HFFc6 (cell line): ENCODE measurements around the gene ANKRD53. TPM values are rescaled to one million over a fixed set of nuclear protein-coding genes. Genes with fewer than 3 reads are reported as not detected.
"Not testable (repeated sequence)": the region's sequence is repeated elsewhere in the genome, so short reads cannot be mapped to it uniquely, and the experiment has no call there.

Experiments
- DNase-seq: peaks from one replicate; pipeline ENCODE4 v3.0.0-alpha.2; 2018
- H3K27ac Mint-ChIP-seq: 2 replicates; pipeline ENCODE4 v1.8.0; 2020; ENCODE audit warnings: mild to moderate bottlenecking, mixed read lengths
- H3K27me3 Mint-ChIP-seq: 2 replicates; pipeline ENCODE4 v1.8.0; 2021; ENCODE audit warnings: mild to moderate bottlenecking, moderate library complexity, mixed read lengths; ENCODE audit not compliant: insufficient read depth
- H3K36me3 Mint-ChIP-seq: 2 replicates; pipeline ENCODE4 v1.8.0; 2021; ENCODE audit warnings: low read depth, mixed read lengths
- H3K4me1 Mint-ChIP-seq: 2 replicates; pipeline ENCODE4 v1.8.0; 2020; ENCODE audit warnings: low read depth, mixed read lengths
- H3K4me3 Mint-ChIP-seq: 2 replicates; pipeline ENCODE4 v1.8.0; 2020; ENCODE audit warnings: mild to moderate bottlenecking, moderate library complexity, mixed read lengths
- H3K9me3 Mint-ChIP-seq: 2 replicates; pipeline ENCODE4 v1.8.0; 2020; ENCODE audit warnings: mild to moderate bottlenecking, mixed read lengths
- total RNA-seq, 6 experiments: library from RNA; stranded (reverse); fragmentation: NEBNext Ultra II Directional; extraction: Animal tissue kit (Norgen Biotek cat#: 25700); gene quantifications; 2 replicates in 1 of 6; 3 replicates in 5 of 6; pipeline ENCODE4 v1.2.3, GENCODE V29; 2021
- TF ChIP-seq, protein P1 (sequence below): fragments of 200-600 bp; sonication (generic); IDR thresholded peaks from 2 replicates; pipeline ENCODE4 v1.5.0; 2021; ENCODE audit warnings: antibody characterized with exemption, mild to moderate bottlenecking

ANKRD53 gene
- total RNA-seq, 6 experiments from 2014 or later = 0.64 to 1.1 (median 0.85) TPM

DNA sequence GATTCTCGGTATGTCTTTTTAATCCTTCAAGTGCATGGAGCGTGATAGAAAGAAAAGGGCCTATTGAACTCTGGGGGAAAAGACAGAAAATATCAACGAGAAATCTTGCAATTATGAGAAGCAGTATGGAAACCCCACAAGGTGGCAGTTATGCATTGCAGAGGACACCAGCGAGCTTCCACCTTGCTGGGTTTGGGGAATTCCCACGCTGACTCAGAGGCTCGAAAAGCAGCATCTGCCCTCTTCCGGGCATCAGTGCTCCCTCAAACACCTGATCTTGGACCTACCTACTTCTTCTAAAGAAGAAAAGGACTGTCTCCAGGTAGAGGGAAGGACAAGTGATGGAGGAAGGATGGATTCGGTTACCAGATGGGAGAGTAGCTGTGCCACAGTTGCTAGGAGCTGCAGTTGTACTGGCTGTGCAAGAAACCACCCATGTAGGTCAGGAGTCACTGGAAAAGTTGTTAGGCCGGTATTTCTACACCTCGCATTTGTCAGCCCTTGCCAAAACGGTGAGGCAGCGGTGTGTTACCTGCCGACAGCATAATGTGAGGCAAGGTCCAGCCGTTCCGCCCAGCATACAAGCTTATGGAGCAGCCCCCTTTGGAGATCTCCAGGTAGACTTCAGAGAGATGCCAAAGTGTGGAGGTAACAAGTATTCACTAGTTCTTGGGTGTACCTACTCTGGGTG, 45.3 kb downstream of the ANKRD53 start:
- H3K9me3 Mint-ChIP-seq, H3K27ac Mint-ChIP-seq, H3K36me3 Mint-ChIP-seq, H3K4me3 Mint-ChIP-seq, DNase-seq, H3K4me1 Mint-ChIP-seq: not testable (repeated sequence)
- TF ChIP-seq, protein P1, sequence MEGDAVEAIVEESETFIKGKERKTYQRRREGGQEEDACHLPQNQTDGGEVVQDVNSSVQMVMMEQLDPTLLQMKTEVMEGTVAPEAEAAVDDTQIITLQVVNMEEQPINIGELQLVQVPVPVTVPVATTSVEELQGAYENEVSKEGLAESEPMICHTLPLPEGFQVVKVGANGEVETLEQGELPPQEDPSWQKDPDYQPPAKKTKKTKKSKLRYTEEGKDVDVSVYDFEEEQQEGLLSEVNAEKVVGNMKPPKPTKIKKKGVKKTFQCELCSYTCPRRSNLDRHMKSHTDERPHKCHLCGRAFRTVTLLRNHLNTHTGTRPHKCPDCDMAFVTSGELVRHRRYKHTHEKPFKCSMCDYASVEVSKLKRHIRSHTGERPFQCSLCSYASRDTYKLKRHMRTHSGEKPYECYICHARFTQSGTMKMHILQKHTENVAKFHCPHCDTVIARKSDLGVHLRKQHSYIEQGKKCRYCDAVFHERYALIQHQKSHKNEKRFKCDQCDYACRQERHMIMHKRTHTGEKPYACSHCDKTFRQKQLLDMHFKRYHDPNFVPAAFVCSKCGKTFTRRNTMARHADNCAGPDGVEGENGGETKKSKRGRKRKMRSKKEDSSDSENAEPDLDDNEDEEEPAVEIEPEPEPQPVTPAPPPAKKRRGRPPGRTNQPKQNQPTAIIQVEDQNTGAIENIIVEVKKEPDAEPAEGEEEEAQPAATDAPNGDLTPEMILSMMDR = peak; percentile 9; the same call in 1 of the 2 replicates
- peaks cover 34% of the 10 kb centered on the region for H3K27me3 Mint-ChIP-seq

Other genes with a start within 250 kb of the ANKRD53 start
- gene ADD2, start 210.4 kb upstream of the ANKRD53 start, total RNA-seq = not detected
- gene FIGLA, start 188.0 kb upstream of the ANKRD53 start, total RNA-seq = not detected
- not detected for gene CLEC4F, start 158.0 kb upstream of the ANKRD53 start, total RNA-seq
- not detected for gene CD207, start 142.8 kb upstream of the ANKRD53 start, total RNA-seq
- 1 to 10 TPM; 1.1 to 2.8 (median 1.4) TPM for gene VAX2, start 78.1 kb upstream of the ANKRD53 start, total RNA-seq
- gene ATP6V1B1, start 42.7 kb upstream of the ANKRD53 start, total RNA-seq = under 1 TPM in 3 of 6 experiments, not detected in 3; 0.22 to 0.66 (median 0.57) TPM
- 100 to 1,000 TPM in 3 of 6 experiments, 10 to 100 TPM in 3; 91.6 to 129 (median 103) TPM for gene TEX261, start 16.2 kb downstream of the ANKRD53 start, total RNA-seq
- gene NAGK, start 90.0 kb downstream of the ANKRD53 start, total RNA-seq = 100 to 1,000 TPM in 3 of 6 experiments, 10 to 100 TPM in 3; 97.3 to 121 (median 101) TPM
- gene MCEE, start 151.6 kb downstream of the ANKRD53 start, total RNA-seq = 10 to 100 TPM; 10.3 to 15.5 (median 14.4) TPM
- gene MPHOSPH10, start 152.0 kb downstream of the ANKRD53 start, total RNA-seq = 10 to 100 TPM; 27.7 to 39.5 (median 36.5) TPM
- gene PAIP2B, start 248.5 kb downstream of the ANKRD53 start, total RNA-seq = under 1 TPM; 0.11 to 0.40 (median 0.20) TPM